ENCODE results near the gene ALDH3B2.

- TF ChIP-seq, protein P1, sequence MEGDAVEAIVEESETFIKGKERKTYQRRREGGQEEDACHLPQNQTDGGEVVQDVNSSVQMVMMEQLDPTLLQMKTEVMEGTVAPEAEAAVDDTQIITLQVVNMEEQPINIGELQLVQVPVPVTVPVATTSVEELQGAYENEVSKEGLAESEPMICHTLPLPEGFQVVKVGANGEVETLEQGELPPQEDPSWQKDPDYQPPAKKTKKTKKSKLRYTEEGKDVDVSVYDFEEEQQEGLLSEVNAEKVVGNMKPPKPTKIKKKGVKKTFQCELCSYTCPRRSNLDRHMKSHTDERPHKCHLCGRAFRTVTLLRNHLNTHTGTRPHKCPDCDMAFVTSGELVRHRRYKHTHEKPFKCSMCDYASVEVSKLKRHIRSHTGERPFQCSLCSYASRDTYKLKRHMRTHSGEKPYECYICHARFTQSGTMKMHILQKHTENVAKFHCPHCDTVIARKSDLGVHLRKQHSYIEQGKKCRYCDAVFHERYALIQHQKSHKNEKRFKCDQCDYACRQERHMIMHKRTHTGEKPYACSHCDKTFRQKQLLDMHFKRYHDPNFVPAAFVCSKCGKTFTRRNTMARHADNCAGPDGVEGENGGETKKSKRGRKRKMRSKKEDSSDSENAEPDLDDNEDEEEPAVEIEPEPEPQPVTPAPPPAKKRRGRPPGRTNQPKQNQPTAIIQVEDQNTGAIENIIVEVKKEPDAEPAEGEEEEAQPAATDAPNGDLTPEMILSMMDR (conservative IDR thresholded peaks at IDR 0.05; ENCODE audit: low read length) = no peak
- TF ChIP-seq EZH2phosphoT487 (IDR thresholded peaks at IDR 0.05; ENCODE audit: borderline replicate concordance) = no peak
Measured at GRCh38 chr11:67615728-67616430, 58.5 kb downstream of the ALDH3B2 start.
